HK-2 (cell line): ENCODE data around the gene HNRNPU.
"Not testable (repeated sequence)": the region's sequence is repeated elsewhere in the genome, so short reads cannot be mapped to it uniquely, and the experiment has no call there.

ENCODE experiments used
- DNase-seq: peaks from one replicate; pipeline ENCODE4 v3.0.0-alpha.2; 2018; ENCODE audit not compliant: unreplicated experiment

Gene HNRNPU

DNA sequence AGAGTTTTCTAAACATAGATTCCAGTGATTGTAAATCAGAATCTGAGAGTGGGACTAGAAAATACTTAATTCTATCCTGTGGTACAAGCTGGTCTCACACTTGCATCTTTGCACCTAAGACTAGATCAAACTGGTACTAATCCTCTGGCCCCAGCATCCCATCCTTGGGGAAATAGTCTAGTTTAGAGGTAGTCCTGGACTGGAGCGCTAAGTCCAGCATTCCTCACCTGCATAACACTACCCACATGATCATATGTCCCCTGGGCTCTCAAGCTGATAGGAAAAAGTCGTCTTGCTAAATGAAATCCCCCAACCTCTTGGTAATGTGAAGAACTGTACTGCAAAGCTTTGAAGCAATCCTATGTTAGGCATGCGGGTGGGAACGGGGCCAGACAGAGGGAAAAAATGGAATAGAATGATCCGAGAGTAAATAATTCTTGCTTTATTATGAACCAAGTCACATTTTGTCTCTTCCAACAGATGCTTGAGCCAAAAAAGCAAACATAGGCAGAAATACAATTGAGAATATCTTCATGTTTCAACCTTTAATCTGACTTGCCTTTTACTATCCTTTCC is 24.0 kb downstream of the HNRNPU start:
- DNase-seq = no peak

DNA sequence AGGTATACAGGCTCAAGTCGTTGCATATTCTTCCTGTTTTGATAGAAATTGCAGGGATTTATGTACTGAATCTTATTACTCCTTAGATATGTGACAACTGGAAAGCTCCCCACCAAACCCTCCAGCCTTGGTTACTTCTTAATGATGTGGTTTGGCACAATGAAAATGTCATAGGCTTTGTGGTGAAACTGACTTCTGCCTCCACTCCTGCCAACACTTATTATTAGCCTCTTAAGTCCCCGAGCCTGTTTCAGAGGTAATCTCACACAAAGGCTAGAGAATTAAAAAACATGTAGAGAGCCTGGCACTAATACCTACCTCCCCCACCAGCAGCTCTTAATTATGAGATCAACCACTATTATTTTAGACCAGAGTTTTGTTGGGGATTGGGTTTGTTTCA is 24.7 kb downstream of the HNRNPU start:
- no peak for DNase-seq

DNA sequence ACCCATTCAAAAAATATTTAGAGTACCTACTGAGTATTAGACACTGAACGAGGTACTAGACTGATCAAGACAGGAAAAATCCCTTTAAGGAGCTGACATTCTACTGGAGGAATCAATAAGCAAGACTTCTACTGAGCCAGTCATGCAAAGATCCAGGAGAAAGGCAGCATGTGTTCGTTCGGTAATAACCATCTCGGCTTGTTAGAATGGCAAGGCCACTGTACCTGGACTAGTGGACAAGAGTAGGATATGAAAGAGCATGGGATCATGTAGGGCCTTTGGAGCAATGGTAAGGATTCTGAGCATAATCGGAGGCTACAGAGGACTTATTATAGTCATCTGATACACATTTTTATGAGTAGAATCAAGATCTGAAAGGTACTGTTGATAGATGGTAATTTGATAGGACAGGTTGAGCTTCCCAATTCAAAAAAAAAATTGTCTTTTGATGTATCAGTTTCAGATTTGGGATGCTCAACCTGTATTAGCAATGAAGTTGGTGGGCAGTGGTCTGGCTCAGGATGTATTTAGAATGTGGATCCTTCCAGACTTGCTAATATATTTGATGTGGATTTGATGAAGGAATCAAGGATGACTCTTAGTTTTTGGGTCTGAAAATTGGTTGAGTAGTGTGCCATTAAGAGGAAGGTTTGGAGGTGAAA is 26.6 kb downstream of the HNRNPU start:
- DNase-seq = no peak

DNA sequence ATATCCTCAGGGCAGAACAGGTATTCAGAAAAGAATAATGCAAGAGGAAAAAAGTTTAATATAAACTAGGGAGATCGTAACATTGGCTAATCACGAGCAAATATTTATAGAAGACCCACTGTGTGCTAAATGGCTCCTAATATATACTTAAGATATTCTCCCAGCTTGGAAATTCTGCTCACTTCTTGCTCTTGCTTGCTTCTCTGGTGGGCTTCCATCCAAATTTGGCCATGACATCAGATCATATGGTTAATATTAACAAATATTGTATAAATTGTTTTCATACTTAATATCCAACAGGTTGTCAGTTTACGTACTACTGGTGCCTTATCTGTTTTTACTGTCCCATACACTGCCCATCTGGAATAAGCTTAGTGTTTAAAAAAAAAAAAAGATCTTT is 27.8 kb downstream of the HNRNPU start:
- no peak for DNase-seq

DNA sequence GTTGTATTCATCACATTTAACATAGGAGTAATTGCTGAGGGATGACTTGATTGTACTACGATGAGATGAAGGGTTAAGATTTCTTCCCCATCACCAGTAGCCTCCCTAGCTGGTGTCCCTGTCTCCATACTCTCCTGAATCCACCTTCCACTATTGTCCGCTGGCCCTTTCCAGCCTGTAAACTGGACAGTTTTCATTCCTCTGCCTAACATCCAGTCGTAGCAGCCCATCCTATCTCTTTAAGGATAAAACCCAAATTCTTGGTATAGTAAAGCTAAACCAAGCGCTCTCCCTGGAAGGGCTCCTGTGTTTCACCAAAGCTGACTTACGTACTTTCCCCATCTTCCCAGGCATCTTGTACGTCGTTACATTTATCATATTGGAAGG is 28.2 kb downstream of the HNRNPU start:
- DNase-seq = peak; percentile 52

DNA sequence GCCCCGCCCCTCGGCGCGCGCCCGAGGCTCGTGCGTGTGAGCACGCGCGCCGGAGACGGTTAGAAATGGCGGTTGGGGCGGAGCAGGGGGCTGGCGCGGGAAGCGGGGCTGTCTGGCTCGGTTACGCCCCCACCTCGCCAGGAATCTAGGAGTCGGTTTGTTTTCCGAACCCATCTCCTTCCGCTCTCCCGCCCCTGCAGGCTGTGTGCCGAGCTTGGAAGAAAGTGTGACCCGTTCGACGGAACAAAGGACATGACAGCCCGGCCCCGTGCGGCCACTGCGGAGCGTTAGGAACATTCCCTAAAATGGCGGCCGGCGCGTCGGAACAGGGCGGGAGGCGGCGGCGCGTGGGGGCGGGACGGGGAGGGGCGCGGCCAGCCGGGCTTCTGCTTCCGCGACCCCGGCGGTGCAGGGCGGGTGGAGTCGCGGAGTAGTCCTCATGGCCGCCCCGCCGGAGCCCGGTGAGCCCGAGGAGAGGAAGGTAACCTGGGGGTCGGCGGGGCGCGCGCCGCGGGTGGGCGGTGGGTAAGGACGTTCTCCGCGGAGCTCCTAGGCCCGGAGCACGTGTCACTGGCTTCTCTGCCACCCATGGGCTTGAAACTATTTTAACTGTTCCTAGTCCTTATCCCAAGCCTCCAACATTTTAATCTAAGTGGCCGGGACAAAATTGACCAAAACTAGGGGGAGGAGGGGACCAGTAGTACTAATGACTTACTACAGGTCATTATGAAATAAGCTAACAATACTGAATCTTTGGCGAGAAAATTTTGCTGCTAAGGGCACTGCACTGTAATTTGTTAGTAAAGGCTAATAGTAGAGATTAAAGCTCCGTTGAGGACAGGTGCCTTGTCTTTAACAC is 28.8 kb downstream of the HNRNPU start, which contains the start of gene COX20:
Gene COX20, plus strand, starts transcription at position 383 of the 859 bp plus-strand sequence. Its CDS starts 57 bp downstream, at position 440.
- peak; percentile 99 for DNase-seq

DNA sequence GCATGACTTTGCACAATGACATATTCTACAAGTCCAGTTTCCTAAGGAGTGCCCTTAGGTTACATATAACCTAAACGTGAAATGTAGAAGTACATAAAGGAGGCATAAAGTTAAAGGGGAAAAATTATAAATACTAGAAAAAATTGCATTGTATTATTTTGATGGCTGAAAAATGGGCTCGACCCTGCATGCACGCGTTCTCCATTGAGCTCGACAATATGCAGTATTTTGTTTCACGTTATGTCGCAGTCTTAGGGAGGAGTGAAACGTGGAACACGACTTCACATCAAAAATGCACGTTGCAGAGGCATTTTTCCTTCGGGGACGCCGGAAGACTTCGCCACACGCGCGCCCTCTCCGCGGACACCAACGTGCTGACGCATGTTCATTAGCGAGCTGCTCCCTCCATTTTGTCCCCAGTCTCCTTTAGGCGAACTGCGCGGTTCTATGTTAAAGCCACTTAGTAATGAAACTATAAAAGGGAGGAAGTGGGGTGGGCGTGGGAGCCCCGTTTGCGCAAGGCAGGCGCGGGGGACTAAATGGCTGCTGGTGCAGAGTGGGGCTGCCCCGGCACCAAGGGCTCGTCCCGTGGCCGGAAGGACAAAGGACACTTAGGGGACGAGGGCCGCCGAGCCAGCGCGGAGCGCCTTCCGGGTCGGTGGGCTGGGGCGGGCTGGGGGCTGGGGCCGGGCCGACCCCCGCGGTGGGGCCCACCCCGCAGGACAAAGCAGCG is 29.6 kb downstream of the HNRNPU start:
- no peak for DNase-seq

DNA sequence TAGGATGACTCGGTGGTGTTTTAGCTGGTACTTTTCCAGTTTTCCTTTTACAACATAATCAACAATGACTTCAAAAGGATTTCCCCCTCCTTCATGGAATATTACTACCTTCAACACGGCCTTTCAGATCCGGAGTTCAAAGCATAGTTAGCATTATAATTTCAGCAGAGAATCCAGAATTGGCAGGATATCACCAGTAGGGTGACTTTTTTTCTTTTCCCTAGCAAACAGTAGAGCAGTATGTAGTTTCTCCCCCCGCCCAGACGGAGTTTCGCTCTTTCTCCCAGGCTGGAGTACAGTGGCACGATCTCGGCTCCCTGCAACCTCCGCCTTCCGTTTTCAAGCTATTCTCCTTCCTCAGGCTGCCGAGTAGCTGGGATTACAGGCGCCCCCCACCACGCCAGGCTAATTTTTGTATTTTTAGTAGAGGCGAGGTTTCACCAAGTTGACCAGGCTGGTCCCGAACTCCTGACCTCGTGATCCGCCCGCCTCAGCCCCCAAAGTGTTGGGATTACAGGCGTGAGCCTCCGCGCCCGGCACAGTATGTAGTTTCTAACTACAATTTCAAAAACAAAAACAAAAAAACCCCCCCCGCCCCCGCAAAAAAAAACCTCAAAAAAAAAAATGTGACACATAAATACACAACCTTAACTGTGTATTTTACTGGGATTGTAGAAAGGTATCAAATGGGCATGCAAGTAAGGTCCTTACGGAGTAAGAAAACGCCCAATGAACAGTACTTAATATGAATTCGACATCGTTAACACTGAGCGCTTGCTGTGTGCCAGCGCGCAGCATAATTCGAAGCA is 30.4 kb downstream of the HNRNPU start:
- peak; percentile 74 for DNase-seq

DNA sequence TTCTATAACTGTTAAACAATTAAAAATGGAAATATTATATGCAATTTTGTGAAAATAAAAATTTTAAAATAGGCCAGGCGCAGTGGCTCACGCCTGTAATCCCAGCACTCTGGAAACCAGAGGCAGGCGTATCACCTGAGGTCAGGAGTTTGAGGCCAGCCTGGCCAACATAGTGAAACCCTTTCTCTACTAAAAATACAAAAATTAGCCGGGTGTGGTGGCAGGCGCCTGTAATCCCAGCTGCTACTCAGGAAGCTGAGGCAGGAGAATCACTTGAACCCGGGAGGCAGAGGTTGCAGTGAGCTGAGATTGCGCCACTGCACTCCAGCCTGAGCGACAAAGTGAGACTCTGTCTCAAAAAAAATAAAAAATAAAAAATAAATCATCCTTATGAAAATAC is 31.1 kb downstream of the HNRNPU start:
- not testable (repeated sequence) for DNase-seq

DNA sequence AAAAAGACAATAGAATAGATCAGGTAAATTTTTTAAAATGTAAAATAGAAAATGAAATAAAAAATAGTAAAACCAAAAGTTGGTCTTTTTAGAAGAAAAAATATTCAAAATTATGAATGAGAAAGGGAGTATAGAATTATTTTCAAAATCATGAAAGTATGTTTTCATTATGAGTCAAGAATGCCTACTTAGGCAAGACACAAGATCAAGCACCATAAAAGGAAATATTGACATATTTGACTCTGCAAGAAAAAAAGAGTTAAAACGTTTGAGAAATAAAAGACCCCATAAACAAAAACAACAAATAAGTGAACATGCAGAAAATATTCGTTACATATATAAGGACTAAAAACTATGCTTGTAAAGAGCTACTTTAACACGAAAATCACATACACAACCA is 33.7 kb downstream of the HNRNPU start:
- DNase-seq = no peak

DNA sequence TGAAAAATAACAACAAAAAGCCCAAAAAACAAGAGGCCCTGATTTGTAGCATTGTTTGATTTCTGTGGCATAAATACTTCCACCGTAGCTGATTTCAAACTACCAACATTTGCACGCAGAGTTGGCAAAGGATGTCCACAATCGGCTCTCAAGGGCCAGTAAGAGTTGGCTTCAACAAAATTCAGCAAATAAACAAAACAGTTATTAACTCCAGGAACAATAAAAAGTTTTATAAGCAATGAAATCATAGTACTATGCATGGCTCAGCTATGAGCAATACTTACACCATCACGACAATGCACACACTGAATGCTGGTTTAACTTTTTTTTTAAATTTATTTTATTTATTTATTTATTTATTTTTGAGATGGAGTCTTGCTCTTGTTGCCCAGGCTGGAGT is 37.6 kb downstream of the HNRNPU start:
- DNase-seq = no peak

DNA sequence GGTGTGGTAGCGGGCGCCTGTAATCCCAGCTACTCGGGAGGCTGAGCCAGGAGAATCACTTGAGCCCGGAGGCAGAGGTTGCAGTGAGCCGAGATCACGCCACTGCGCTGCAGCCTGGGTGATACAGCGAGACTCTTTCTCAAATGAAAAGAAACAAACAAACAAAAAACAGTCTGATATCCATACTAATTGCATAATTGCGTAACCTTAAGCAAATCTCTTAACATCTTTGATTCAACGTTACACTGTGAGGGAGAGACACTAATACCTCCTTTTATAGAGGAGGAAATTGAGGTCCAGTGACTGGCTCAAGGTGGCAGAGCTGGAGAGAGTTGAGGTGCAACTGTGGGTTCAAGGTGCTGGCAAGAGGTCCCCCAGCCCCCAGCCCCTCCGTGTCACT is 41.5 kb downstream of the HNRNPU start:
- no peak for DNase-seq

DNA sequence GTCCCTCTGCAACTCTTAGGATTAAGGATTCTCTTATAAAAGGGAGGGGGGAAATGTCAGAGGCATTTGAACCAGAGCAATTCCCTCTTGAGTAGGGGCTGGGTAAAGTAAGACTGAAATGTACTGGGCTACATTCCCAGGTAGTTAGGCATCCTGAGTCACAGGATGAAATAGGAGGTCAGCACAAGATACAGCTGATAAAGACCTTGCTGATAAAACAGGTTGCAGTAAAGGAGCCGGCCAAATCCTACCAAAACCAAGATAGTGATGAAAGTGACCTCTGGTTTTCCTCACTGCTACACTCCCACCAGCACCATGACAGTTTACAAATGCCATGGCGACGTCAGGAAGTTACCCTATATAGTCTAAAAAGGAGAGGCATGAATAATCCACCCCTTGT is 43.2 kb downstream of the HNRNPU start:
- DNase-seq = no peak

DNA sequence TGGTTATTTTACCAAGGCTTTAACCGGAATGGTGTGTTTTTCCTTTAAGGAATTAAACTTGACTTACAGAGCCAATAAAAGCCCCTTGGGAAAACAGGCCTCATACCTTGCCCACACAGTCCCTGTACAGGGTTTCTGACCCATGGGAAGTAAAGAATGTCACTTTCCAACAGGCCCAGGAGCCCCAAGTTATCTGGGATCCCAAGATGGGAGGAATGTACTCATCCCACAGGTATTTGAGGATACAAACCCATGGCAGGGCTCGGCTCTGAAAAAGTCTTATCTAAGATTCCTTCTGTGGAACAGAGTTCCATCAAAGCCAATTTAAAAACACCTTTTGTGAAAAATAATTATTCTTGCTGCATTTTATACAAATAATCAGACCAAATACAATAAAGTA is 44.2 kb downstream of the HNRNPU start:
- no peak for DNase-seq

DNA sequence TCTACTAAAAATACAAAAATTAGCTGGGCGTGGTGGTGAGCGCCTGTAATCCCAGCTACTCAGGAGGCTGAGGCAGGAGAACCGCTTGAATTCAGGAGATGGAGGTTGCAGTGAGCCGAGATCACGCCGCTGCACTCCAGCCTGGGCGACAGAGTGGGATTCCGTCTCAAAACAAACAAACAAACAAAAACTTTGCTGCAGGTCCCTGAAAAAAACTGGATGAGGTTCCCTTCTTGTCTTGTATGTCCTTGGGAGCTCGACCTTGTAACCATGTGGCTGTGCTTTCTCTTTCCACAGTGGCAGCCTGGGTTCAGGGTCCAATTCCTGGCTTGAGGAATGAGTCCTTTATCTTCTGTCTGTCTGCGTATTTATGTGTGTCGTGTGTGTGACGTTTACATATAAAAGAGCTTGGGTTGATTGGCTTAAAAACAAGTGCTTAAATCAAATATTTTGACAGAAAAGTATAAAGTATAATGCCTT is 46.9 kb downstream of the HNRNPU start:
- no peak for DNase-seq

DNA sequence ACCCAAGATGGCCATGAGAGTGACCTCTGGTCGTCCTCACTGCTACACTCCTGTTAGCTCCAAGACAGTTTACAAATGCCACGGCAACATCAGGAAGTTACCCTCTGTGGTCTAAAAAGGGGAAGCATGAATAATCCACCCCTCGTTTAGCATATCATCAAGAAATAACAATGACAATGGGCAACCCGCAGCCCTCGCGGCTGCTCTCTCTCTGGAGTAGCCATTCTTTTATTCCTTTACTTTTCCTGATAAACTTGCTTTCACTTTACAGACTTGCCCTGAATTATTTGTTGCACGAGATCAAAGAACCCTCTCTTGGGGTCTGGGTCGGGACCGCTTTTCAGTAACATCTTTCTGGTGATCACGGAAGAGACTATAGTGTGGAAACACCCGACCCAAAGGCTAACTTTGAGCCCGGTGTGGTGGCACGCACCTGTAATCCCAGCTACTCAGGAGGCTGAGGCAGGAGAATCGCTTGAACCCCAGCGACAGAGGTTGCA is 48.7 kb downstream of the HNRNPU start:
- DNase-seq = no peak

DNA sequence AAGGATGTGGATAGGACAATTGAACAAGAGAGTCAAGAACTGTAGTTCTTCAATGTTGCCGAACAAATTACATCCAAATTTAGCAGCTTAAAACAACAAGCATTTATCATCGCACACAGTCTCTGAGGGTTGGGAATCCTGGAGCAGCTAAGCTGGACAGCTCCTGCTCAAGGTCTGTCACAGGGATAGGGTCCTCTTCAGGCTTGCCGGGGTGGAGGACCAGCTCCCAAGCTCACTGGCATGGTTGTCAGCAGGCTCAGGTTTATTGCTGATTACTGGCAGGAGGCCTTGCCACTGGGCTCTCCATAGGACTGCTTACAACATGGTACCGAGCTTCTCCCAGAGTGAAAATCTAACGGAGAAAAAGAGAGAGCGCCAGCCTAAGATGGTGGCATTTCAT is 51.0 kb downstream of the HNRNPU start:
- DNase-seq = no peak

DNA sequence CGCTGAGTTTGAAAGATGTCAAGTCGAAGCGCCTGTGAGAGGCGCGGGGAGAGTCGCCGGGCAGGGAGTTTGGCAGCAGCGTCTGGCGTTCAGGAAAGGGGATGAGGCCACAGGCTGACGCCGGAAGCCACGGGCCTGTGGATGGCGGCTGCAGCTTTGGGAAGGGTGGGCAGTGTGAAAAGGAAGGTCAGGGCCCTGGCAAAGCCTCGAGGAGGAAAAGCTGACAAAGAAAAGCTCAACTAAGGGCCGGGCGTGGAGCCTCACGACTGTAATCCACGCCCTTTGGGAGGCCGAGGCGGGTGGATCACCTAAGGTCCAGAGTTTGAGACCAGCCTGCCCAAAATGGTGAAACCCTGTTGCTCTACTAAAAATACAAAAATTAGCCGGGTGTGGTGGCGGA is 54.1 kb downstream of the HNRNPU start:
- no peak for DNase-seq

DNA sequence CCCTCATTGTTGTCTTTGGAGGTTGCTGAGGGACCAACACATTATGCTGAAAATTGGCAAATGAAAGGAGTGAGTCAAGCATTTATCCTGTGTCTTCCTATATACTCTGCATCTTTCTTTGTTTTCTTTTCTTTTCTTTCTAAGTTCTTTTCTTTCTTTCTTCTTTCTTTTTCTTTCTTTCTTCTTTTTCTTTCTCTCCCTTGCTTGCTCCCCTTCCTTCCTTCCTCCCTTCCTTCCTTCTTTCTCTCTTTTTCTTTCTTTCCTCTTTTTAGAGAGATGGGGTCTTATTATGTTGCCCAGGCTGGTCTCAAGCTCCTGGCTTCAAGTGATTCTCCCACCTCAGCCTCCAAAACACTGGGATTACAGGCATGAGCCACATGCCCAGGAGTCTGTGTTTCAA is 57.2 kb downstream of the HNRNPU start:
- DNase-seq = no peak

DNA sequence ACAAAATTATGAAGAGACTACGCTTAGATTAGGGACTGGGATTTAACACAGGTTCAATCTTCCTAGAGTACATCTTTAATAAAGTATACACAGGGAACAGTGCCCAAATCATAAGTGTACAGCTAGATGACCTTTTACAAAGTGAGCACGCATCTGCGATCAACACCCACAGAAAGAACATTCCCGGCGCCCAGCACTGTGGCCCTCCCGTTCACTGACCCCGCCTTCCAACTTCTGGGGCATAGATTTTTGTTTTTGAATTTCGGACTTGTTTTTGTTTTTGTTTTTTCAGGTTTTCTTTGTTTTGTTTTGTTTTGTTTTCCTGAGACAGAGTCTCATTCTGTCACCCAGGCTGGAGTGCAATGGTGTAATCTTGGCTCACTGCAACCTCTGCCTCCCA is 59.5 kb downstream of the HNRNPU start:
- no peak for DNase-seq
